Hematopoietic multipotent progenitor cell treated with erythropoietin and hydrocortisone succinate and interleukin-3 and kit ligand, for 8 days (in vitro differentiated cells): ENCODE results near the gene APOBEC3F.
A peak's percentile ranks its signal among the peaks of the same experiment; 100 is the strongest.
"Not testable (repeated sequence)": the region's sequence is repeated elsewhere in the genome, so short reads cannot be mapped to it uniquely, and the experiment has no call there.

ENCODE experiments used
- DNase-seq: peaks from one replicate; pipeline ENCODE4 v3.0.0-alpha.2; 2015

The APOBEC3F gene

DNA sequence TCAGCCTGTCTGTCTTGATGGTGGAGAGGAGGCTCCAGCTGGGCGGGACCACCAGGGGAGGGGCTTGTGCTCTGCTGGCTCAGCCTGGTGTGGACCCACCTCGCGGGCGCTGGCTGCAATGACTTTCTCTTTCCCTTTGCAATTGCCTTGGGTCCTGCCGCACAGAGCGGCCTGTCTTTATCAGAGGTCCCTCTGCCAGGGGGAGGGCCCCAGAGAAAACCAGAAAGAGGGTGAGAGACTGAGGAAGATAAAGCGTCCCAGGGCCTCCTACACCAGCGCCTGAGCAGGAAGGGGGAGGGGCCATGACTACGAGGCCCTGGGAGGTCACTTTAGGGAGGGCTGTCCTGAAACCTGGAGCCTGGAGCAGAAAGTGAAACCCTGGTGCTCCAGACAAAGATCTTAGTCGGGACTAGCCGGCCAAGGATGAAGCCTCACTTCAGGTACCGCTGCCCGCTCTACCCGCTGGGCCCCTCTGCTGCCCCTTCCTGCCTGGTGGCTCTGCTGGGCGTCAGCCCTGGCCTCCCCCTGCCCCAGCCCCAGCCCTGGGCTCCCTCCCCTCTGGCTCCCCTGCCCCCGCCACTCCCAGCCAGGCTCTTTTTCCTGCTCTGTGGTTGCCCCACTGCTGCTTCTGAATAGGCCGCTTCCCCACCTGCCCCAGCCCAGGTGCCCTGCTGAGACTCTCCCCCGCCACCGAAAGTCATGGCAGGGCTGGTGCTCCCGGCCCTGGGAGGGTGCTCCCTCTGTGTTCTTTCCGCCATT, at the start of gene APOBEC3F:
Gene APOBEC3F (plus strand): TSS at position 327 of the 759 bp plus-strand sequence. CDS start 97 bp downstream, at position 424.
- DNase-seq: peak; percentile 81

DNA sequence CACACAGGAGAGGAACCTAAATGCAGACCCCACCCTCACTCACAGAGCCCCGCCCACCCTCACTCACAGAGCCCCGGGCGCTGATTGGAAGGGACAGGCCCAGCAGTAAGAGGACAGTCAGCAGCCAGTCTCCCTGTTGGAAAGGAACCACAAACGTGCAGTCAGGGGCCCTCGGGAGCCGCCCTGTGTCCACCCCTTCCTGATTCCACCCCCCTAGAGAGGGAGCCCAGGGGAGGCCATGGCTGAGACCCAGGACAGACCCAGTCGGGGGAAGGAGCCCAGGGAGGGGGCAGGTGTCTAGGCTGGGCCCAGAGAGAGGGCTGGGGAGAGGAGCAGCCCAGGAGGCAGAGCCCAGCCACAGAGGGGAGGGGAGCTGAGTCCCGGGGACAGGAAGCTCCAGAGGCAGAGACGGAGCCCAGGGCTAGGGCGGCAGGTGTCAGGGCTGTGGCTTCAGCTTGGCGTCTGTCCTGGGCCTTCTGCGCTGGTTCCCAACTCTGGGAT, 47.7 kb upstream of the APOBEC3F start:
- DNase-seq: peak; percentile 12

DNA sequence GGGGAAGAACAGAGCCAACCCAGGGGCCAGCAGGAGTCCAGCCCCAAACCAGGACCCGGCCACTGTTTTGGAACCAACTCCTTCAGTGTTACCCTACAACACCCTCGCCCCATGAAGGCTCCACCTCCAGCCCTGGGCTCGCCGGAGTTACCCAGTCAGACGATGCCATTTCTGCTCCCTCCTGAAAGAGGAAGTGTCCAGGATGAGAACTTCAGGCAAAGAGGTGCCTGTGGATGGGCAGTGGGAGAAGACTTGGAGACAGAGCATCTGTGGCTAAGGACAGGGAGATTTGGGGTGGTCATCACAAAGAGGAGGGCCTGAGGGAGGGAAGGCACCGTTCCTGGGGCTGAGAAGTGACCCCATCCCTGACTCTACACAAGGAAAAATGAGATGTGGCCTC, 44.6 kb upstream of the APOBEC3F start:
- no peak for DNase-seq

DNA sequence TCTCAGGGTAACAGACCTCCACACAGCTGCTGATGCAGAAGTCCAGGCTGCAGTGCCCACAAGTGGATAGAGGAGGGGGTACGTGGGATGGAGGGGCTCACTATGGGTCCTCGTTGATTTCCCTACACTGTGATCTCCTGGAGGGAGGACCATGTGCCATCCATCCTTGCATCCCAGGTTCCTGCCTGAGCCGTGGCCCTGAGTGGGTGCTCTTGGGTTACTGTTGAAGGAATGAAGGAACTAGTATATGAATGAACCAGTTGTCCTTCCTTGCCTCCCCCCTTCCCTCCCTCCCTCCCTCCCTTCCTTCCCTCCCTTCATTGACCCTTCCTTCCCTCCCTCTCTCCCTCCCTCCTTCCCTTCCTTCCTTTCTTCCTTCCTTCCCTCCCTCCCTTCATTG, 43.1 kb upstream of the APOBEC3F start:
- DNase-seq: no peak

DNA sequence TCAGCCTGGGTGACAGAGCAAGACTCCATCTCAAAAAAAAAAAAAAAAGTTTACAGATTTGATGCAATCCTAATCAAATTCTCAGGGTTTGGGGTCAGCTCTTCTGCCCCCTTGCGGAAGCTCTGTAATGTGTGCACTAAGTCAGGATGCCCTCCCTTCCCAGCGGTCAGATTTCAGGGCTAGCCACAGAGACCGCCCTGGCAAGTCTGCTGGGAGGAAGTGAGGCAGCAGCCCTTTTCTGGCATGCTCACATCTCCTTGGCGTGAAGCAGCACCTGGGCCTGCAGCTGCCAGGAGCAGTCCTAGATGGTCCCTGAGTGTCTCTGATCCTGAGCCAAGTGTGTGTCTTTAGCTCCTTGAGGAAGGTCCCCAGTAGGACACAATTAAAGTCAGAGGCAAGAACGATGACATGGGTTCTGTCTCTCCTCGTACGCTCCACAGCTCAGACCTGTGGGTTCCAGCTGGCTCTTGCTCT, 37.5 kb upstream of the APOBEC3F start:
- DNase-seq: peak; percentile 84

DNA sequence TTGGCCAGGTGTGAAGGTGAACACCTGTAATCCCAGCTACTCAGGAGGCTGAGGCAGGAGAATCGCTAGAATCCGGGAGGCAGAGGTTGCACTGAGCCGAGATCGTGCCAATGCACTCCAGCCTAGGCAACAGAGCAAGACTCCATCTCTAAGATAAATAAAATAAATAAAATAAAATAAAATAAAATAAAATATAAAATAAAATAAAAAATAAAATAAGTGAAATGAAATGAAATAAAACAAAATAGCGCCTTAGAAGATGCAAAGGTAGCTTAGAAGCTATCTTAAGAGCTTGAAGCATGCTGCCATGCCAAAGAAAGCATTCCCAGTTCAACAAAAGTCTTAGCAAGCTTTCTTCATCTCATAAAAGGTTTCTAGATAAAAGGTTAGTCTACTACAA, 33.5 kb upstream of the APOBEC3F start:
- DNase-seq: no peak

DNA sequence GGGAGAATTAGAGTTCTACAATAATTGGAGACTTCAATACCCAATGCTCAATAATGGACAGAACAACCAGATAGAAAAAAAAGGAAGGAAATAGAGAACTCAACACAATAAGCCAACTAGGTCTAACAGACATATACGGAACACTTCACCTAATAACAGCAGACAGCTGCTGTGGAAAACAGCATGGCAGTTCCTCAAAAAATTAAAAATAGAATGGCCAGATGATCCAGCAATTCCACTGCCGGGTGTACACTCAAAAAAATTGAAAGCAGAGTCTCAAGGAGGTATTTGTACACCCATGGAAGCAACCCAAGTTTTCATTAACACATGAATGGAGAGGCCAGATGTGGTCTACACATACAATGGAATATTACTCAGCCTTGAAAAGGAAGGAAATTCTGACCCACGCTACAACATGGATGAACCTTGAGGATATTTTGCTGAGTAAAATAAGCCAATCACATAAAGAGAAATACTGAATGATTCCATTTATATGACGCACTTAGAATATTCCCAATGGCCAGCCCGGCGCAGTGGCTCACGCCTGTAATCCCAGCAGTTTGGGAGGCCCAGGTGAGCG, 32.3 kb upstream of the APOBEC3F start:
- DNase-seq: not testable (repeated sequence)

DNA sequence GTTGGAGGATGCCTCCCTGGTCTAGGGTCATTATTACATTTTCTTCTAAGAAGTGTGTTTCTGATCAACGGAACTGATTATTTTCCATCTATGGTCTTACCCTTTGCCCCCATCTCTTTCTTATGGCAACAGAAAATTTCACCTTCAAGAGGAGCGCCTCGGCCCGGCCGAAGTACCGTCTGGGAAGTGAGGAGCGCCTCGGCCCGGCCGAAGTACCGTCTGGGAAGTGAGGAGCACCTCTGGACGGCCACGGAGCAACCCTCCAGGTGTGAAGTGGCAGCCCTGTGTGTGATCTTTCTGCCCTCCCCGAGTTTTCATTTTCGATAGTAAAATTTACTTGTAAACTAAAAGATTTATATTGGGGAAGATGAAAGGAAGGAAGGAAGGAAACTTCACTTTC, 29.7 kb upstream of the APOBEC3F start:
- no peak for DNase-seq

DNA sequence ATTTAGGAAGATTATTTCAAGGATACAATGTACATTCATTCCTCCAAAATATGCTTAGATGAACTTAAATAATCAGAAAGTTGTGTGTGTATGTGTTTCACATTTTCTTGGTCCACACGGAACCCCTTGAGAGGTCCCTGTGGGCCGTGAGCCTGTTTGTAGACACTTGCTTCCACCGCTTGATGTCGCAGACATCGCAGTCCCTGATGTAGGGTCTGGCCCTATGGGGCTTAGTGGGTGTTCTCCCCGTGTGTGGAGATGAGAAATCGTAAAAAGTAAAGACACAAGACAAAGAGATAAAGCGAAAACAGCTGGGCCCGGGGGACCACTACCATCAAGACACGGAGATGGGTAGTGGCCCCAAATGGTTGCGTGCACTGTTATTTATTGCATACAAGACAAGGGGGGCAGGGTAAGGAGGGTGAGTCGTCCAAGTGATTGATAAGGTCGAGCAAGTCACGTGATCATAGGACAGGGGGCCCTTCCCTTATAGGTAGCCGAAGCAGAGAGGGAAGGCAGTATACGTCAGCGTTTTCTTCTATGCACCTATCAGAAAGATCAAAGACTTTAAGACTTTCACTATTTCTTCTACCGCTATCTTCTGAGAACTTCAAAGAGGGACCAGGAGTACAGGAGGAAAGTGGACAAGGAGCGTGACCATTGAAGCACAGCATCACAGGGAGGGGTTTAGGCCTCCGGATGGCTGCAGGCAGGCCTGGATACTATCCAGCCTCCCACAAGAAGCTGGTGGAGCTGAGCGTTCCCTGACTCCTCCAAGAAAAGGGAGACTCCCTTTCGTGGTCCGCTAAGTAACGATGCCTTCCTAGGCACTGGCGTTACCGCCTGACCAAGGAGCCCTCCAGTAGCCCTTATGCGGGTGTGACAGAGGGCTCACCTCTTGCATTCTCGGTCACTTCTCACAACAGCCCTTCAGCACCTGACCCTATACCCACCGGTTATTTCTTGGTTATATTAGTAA, 27.8 kb upstream of the APOBEC3F start:
- peak; percentile 28 for DNase-seq

DNA sequence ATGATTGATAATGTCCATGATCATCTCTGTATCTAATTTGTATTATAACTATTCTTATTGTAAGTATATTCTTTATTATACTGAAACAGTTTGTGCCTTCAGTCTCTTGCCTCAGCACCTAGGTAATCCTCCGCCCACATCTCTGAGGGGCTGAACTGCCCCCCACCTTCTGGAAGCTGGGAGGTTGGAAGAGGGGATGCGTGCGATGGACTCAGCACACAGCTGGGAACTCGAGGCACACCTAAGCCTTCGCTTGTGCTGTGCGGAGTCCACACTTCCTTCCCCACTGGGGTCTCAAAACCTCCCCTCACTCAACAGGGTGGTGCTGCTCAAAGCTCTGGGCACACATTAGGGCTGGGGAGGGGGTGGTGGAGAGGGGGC, 27.1 kb upstream of the APOBEC3F start:
- DNase-seq: peak; percentile 58

DNA sequence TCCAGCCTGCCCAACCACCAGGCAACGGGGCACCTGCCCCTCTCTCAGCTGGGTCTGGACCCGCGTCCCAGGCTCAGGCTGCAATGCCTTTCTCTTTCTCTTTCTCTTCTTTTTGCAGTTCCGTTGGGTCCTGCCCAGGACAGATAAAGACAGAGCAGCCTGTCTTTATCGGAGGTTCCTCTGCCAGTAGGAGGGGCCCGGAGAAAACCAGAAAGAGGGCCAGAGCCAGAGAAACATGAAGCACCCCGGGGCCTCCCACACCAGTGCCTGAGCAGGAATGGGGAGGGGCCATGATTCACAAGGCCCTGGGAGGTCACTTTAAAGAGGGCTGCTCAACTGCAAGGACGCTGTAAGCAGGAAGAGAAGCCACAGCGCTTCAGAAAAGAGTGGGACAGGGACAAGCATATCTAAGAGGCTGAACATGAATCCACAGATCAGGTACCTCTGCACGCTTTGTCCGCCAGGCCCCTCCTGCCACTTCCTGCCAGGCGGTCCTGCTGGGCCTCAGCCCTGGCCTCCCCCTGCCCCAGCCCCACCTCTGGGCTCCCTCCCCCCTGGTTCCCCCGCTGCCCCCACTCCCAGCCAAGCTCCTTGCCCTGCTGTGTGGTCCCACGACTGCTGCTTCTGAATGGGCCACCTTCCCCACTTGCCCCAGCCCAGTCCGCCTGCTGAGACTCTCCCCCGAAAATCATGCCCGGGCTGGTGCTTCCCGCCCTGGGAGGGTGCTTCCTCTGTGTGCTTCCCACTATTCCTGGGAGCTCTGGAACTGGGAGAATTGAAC, 26.5 kb upstream of the APOBEC3F start, which contains the start of gene APOBEC3C:
Gene APOBEC3C (plus strand): TSS at position 316 of the 781 bp plus-strand sequence. CDS start 106 bp downstream, at position 422.
- peak; percentile 99 for DNase-seq

DNA sequence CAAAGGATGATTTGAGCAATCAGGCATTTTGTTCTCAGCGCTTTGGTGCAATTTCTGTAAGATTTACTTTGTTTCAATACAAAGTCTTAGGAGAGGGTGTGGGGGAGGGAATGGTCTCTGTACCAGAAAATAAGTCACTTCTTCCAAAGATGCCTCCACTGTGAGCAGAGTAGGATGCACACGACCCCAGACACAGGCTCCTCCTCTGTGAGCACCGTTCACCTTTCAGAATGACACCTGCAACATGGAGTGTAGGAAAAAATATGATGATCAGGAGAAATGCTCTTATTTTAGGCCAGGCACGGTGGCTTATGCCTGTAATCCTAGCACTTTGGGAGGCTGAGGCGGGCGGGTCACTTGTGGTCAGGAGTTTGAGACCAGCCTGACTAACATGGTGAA, 25.9 kb upstream of the APOBEC3F start:
- not testable (repeated sequence) for DNase-seq

DNA sequence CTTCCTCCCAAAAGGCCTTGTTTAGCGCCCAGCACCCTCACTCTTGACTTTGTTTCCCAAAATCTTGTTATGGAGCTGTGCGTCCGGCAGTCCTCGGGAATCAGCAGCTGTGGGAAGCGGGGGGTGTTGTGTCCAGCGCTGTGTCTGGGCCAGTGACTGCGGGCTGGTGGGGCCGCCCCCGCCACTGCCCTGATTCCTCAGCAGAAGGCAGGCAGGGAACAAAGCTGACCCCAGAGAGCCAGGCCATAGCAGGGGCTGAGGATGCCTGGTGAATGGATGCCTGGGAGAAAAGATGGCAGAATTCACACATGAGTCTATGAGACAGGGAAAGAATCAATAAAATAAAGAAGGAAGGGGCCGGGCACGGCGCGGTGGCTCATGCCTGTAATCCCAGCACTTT, 24.1 kb upstream of the APOBEC3F start:
- DNase-seq: no peak

DNA sequence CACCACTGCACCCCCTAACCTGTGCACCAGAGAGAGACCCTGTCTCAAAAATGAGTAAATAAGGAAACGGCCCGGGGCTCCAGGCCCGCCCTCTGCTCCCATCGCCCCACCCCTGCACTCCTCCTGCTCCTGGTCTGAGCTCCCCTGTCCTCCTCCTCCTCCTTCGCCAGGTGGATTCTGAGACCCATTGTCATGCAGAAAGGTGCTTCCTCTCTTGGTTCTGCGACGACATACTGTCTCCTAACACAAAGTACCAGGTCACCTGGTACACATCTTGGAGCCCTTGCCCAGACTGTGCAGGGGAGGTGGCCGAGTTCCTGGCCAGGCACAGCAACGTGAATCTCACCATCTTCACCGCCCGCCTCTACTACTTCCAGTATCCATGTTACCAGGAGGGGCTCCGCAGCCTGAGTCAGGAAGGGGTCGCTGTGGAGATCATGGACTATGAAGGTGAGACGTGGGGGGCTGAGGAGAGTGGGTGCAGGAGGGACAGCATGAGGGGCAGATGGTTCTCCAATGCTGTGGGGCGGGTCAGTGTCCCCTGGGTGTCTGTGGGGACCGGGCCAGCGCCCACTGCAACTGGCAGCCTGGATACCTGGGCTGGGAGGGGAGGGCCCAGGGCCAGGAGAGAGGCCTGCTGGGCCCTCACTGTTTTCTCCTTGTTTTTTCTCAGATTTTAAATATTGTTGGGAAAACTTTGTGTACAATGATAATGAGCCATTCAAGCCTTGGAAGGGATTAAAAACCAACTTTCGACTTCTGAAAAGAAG, 22.9 kb upstream of the APOBEC3F start:
- DNase-seq: no peak

DNA sequence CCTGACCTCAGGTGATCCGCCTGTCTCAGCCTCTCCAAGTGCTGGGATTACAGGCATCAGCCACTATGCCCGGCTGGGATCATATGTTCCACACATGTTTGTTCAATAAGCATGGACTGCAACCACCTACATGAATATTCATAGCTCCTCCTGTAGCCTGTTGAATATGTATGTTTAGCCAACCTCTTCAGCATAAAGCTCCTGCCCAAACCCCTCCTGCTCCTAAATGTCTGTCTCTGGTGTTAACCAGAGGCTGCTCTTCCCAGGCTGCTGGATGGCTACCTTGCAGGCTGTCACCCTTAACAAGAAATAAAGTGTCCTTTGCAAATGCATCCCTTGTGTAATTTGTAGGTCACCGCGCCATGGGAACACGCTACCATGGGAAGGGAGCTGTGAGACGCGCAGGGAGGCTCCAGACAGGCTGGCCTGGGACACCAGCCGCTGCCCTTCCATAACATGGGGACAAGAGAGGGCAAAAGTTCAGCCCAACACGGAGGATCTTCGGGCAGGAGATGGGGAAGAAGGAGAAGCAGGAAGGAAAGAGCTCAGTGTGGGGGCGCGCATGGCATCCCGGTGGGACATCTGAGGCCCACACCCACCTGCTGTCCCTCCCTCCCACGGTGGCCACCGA, 20.5 kb upstream of the APOBEC3F start:
- not testable (repeated sequence) for DNase-seq

DNA sequence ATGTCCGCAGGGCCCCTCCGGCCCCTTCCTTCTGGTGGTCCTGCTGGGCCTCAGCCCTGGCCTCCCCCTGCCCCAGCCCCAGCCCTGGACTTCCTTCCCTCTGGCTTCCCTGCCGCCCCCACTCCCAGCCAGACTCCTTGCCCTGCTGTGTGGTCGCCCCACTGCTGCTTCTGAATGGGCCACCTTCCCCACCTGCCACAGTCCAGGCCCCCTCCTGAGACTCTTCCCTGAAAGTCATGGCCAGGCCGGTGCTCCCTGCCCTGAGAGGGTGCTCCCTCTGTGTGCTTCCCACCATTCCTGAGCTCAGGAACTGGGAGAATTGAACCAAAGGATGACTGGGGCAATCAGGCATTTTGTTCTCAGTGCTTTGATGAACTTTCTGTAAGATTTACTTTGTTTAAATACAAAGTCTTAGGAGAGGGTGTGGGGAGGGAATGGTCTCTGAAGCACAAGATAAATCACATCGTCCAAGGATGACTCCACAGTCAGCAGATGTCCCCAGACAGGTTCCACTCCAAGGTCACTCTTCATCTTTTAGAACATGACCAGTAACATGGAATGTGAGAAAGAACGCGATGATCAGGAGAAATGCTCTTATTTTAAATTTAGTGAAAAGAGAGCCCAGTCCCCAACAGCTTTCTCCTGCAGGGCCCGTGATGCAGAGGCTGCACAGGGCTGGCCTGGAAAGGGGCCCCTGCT, 19.0 kb upstream of the APOBEC3F start:
- no peak for DNase-seq

DNA sequence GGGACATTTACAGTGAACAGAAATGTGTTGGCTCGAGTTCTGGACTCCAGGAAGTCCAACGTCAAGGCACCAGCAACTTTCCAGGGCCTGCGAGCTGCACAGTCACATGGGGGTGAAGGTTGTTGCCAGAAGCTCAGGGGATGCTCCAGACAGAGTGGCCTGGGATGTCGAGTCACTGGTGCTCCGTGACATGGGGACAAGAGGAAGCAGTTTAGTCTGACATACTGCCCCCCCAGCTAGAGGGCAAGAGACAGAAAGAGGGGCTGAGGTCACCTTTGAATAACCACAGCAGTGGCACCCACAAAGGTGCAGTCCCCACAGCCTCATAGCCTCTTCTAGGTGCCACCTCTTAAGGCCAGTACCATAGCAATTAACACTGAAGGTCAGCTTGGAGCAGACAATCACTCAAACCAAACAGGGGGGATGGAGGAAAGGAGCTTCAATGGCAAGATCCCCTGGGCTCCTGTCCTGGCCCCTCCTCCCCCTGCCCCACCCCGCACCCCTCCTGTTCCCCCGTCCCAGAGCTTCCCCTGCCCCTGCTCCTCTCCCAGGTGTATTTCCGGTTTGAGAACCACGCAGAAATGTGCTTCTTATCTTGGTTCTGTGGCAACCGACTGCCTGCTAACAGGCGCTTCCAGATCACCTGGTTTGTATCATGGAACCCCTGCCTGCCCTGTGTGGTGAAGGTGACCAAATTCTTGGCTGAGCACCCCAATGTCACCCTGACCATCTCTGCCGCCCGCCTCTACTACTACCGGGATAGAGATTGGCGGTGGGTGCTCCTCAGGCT, 15.9 kb upstream of the APOBEC3F start:
- DNase-seq: no peak

DNA sequence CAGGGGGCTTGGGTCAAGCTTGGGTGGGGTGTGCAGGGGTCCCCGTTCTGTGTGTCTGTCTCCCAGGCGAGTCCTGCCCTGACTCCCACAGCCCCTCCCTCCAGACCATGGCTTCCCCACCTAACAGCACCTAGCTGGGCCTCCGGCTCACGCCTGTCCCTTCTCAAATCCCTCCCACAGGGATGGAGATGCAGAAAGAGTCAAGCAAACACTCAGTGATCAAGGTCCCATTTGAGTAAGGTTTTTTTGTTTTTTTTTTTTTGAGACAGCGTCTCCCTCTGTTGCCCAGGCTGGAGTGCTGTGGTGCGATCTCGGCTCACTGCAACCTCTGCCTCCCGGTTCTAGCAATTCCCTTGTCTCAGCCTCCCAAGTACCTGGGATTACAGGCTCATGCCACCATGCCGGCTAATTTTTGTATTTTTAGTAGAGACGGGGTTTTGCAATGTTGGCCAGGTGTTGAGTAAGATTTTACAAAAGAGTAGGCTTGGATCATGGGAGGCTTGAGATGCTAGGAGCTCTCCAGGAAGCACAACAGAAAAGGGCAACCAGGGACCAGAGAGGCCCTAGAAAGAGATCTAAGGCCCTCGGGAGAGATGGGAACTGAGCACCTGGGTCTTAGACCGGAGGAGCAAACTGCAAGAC, 14.0 kb upstream of the APOBEC3F start:
- no peak for DNase-seq

DNA sequence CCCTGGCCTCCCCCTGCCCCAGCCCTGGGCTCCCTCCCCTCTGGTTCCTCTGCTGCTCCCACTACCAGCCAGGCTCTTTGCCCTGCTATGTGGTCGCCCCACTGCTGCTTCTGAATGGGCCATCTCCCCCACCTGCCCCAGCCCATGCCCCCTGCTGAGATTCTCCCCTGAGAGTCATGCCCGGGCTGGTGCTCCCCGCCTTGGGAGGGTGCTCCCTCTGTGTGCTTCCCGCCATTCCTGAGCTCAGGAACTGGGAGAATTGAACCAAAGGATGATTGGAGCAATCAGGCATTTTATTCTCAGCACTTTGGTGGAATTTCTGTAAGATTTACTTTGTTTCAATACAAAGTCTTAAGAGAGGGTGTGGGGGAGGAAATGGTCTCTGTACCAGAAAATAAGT, 12.9 kb upstream of the APOBEC3F start:
- no peak for DNase-seq
